Endodermal cell (in vitro differentiated cells): ENCODE data around the gene TEX36. TPM values are rescaled to one million over a fixed set of nuclear protein-coding genes. Genes with fewer than 3 reads are reported as not detected.

Experiments
- DNase-seq: peaks from one replicate; pipeline ENCODE4 v3.0.0-alpha.2; 2017
- H3K27ac ChIP-seq: 2 replicates; pipeline ENCODE4 v1.5.1; 2013; ENCODE audit warnings: mild to moderate bottlenecking, low read depth, low read length, moderate library complexity
- H3K27me3 ChIP-seq: 2 replicates; pipeline ENCODE4 v1.6.1; 2013; ENCODE audit warnings: mild to moderate bottlenecking, low read length, moderate library complexity; ENCODE audit not compliant: insufficient read depth, control insufficient read depth, poor library complexity, severe bottlenecking
- H3K36me3 ChIP-seq: 2 replicates; pipeline ENCODE4 v1.7.0; 2013; ENCODE audit warnings: mild to moderate bottlenecking, low read length, moderate library complexity; ENCODE audit not compliant: control insufficient read depth, insufficient read depth
- H3K4me1 ChIP-seq: one replicate; pipeline ENCODE4 v1.7.0; 2013; ENCODE audit warnings: low read length; ENCODE audit not compliant: control insufficient read depth, insufficient read depth
- H3K4me3 ChIP-seq: 2 replicates; pipeline ENCODE4 v1.5.1; 2013; ENCODE audit warnings: mild to moderate bottlenecking, low read length, moderate library complexity
- H3K9ac ChIP-seq: 2 replicates; pipeline ENCODE4 v1.6.1; 2013; ENCODE audit warnings: mild to moderate bottlenecking, low read length, moderate library complexity; ENCODE audit not compliant: poor library complexity, severe bottlenecking; ENCODE audit errors: extremely low read depth
- H3K9me3 ChIP-seq: 2 replicates; pipeline ENCODE4 v1.6.1; 2013; ENCODE audit warnings: mild to moderate bottlenecking, low read length, moderate library complexity; ENCODE audit not compliant: control insufficient read depth
- H3K27ac Mint-ChIP-seq: 2 replicates; pipeline ENCODE4 v1.8.0; 2020; ENCODE audit warnings: mixed read lengths
- H3K27me3 Mint-ChIP-seq: 2 replicates; pipeline ENCODE4 v1.8.0; 2021; ENCODE audit warnings: mild to moderate bottlenecking, mixed read lengths; ENCODE audit not compliant: insufficient read depth
- H3K36me3 Mint-ChIP-seq: 2 replicates; pipeline ENCODE4 v1.8.0; 2020; ENCODE audit warnings: low read depth, mixed read lengths
- H3K4me1 Mint-ChIP-seq: 2 replicates; pipeline ENCODE4 v1.8.0; 2020; ENCODE audit warnings: mixed read lengths
- H3K4me3 Mint-ChIP-seq: 2 replicates; pipeline ENCODE4 v1.8.0; 2020; ENCODE audit warnings: mild to moderate bottlenecking, moderate library complexity, mixed read lengths
- H3K9me3 Mint-ChIP-seq: 2 replicates; pipeline ENCODE4 v1.8.0; 2020; ENCODE audit warnings: mild to moderate bottlenecking, mixed read lengths
- WGBS, 2 experiments: methylation state at CpG; one replicate each; pipeline versions ENCODE4 v1.1.5 to v1.1.7; 2013; ENCODE audit warnings: missing lambda C conversion rate in 2 of 2, mixed read lengths in 1 of 2; ENCODE audit not compliant: insufficient coverage in 1 of 2, insufficient read length in 1 of 2; 5-methylcytosine and 5-hydroxymethylcytosine counted together
- total RNA-seq, 2 donors: library from RNA; stranded (reverse); fragmentation: NEBNext Ultra II Directional in 1 of 2; extraction: Animal tissue kit (Norgen Biotek cat#: 25700) in 1 of 2; gene quantifications; 2 replicates in 1 of 2; 3 replicates in 1 of 2; pipeline ENCODE4 v1.2.1, GENCODE V29; 2021
- TF ChIP-seq, protein P1 (sequence below): fragments of 200-600 bp; sonication (generic); conservative IDR thresholded peaks from 2 replicates; pipeline ENCODE4 v1.5.0; 2021; ENCODE audit warnings: antibody characterized with exemption, mild to moderate bottlenecking

Gene TEX36
- total RNA-seq, 2 donors from 2014 or later: not detected

GRCh38 chr10:125709553-125710474 is 26.9 kb upstream of the TEX36 start:
- peaks cover 10% of the 10 kb centered on the region for H3K9me3 ChIP-seq
- no peak overlapping the region for H3K27ac Mint-ChIP-seq
- H3K4me1 Mint-ChIP-seq: peaks cover 37% of the 10 kb centered on the region
- no peak overlapping the region for H3K4me3 ChIP-seq
- H3K36me3 Mint-ChIP-seq: no peaks in the 10 kb centered on the region
- TF ChIP-seq, protein P1, sequence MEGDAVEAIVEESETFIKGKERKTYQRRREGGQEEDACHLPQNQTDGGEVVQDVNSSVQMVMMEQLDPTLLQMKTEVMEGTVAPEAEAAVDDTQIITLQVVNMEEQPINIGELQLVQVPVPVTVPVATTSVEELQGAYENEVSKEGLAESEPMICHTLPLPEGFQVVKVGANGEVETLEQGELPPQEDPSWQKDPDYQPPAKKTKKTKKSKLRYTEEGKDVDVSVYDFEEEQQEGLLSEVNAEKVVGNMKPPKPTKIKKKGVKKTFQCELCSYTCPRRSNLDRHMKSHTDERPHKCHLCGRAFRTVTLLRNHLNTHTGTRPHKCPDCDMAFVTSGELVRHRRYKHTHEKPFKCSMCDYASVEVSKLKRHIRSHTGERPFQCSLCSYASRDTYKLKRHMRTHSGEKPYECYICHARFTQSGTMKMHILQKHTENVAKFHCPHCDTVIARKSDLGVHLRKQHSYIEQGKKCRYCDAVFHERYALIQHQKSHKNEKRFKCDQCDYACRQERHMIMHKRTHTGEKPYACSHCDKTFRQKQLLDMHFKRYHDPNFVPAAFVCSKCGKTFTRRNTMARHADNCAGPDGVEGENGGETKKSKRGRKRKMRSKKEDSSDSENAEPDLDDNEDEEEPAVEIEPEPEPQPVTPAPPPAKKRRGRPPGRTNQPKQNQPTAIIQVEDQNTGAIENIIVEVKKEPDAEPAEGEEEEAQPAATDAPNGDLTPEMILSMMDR: no peak
- H3K27me3 Mint-ChIP-seq: no peaks in the 10 kb centered on the region
- H3K9me3 Mint-ChIP-seq: peaks cover 6% of the 10 kb centered on the region
- no peak overlapping the region for H3K9ac ChIP-seq
- no peak for DNase-seq
- H3K27ac ChIP-seq: no peak overlapping the region
- H3K4me3 Mint-ChIP-seq: no peak overlapping the region
- no peaks in the 10 kb centered on the region for H3K27me3 ChIP-seq
- H3K36me3 ChIP-seq: no peaks in the 10 kb centered on the region
- peaks cover 12% of the 10 kb centered on the region for H3K4me1 ChIP-seq
- 84 to 86% methylated on average over 5 to 11 of the region's 12 CpGs for WGBS, 2 experiments

- Mint-ChIP-seq H3K36me3 (no peaks in the 10 kb centered on the region), H3K4me1 (peaks cover 37% of the 10 kb centered on the region), H3K9me3 (peaks cover 5% of the 10 kb centered on the region), H3K27me3 (no peaks in the 10 kb centered on the region), H3K27ac (peak overlapping the region; percentile 26), H3K4me3 (no peak overlapping the region)
- peak overlapping the region; percentile 35 for H3K4me3 ChIP-seq
- peaks cover 10% of the 10 kb centered on the region for H3K9me3 ChIP-seq
- H3K36me3 ChIP-seq: no peaks in the 10 kb centered on the region
- H3K9ac ChIP-seq: no peak overlapping the region
- WGBS, 2 experiments: 28 to 54% methylated on average over 3 to 5 of the region's 5 CpGs
- no peaks in the 10 kb centered on the region for H3K27me3 ChIP-seq
- TF ChIP-seq, protein P1: no peak
- no peak for DNase-seq
- no peak overlapping the region for H3K27ac ChIP-seq
- peaks cover 12% of the 10 kb centered on the region for H3K4me1 ChIP-seq
These were observed 26.1 kb upstream of the TEX36 start for GRCh38 chr10:125708971-125709503.

- Histone ChIP-seq H3K9ac (no peak overlapping the region), H3K27ac (peak overlapping the region; percentile 50), H3K4me1 (peaks cover 12% of the 10 kb centered on the region), H3K4me3 (peak overlapping the region; percentile 35), H3K9me3 (peaks cover 10% of the 10 kb centered on the region), H3K27me3 (no peaks in the 10 kb centered on the region), H3K36me3 (no peaks in the 10 kb centered on the region)
- Mint-ChIP-seq H3K9me3 (peaks cover 3% of the 10 kb centered on the region), H3K36me3 (no peaks in the 10 kb centered on the region), H3K4me1 (peaks cover 37% of the 10 kb centered on the region), H3K27ac (no peak overlapping the region), H3K27me3 (no peaks in the 10 kb centered on the region), H3K4me3 (no peak overlapping the region)
- 66 to 82% methylated on average over 5 to 6 of the region's 6 CpGs for WGBS, 2 experiments
- TF ChIP-seq, protein P1: no peak
- DNase-seq: peak; percentile 5
These were observed 24.8 kb upstream of the TEX36 start for GRCh38 chr10:125707541-125708468.
